ENCODE data around the gene RYR1. TPM values are rescaled to one million over a fixed set of nuclear protein-coding genes. Genes with fewer than 3 reads are reported as not detected.

The RYR1 gene
- total RNA-seq, 1 experiment from 2014 or later: 34.2 TPM

GRCh38 chr19:38399537-38399936 is 34.0 kb upstream of the RYR1 start:
- CTCF ChIA-PET: no interaction called here
- no peaks in the 10 kb centered on the region for H3K36me3 ChIP-seq (ENCODE audit: control insufficient read depth, insufficient read depth, low read length)
- peaks cover 3% of the 10 kb centered on the region; the same call in 1 of the 2 replicates for H3K4me1 ChIP-seq (ENCODE audit: control insufficient read depth, insufficient read depth, low read length)
- H3K27me3 ChIP-seq (ENCODE audit: control insufficient read depth, insufficient read depth, low read length): no peaks in the 10 kb centered on the region
- DNase-seq (ENCODE audit: low read depth, low spot score) (no peak), ATAC-seq (no peak)
- BruUV-seq (replicated peaks): no TSS peak
- H3K9me3 ChIP-seq (ENCODE audit: control insufficient read depth, insufficient read depth, low read depth, low read length): no peaks in the 10 kb centered on the region
- TF ChIP-seq CTCF (IDR thresholded peaks at IDR 0.05): no peak
- TF ChIP-seq TCF7L2 (IDR thresholded peaks at IDR 0.05; ENCODE audit: low read depth, low read length): no peak
- no peak for TF ChIP-seq REST (IDR thresholded peaks at IDR 0.05; ENCODE audit: insufficient read depth in 1 of 2, low read depth in 2 of 2, low read length in 1 of 2)
- TF ChIP-seq SIN3A (IDR thresholded peaks at IDR 0.05; ENCODE audit: borderline replicate concordance, insufficient read depth, low read depth, low read length): no peak
- TF ChIP-seq POLR2AphosphoS5 (IDR thresholded peaks at IDR 0.05; ENCODE audit: low read depth, low read length): no peak
- in situ Hi-C loops (cut with HindIII; ENCODE audit: low pct_unique_long_range_greater_than_20kb, low sequenced_read_pairs): no loop called here
- no peak overlapping the region for H3K27ac ChIP-seq (ENCODE audit: low read length)
- POLR2A ChIA-PET: interaction anchor here (0.6 to 1.3 kb wide), 3 partner anchors 12 to 25 kb away, joined by 3 read pairs; partner anchors contain the start of genes GGN and PSMD8
- H3K4me3 ChIP-seq (ENCODE audit: low read depth in 2 of 2, low read length in 2 of 2): no peak overlapping the region
- intact Hi-C loops (cut with micrococcal nuclease; ENCODE audit: unreplicated experiment): no loop called here

- no TSS peak for BruUV-seq (replicated peaks)
- Histone ChIP-seq H3K36me3 (ENCODE audit: control insufficient read depth, insufficient read depth, low read length) (no peaks in the 10 kb centered on the region), H3K27me3 (ENCODE audit: control insufficient read depth, insufficient read depth, low read length) (no peaks in the 10 kb centered on the region), H3K4me1 (ENCODE audit: control insufficient read depth, insufficient read depth, low read length) (peaks cover 3% of the 10 kb centered on the region; the same call in 1 of the 2 replicates), H3K9me3 (ENCODE audit: control insufficient read depth, insufficient read depth, low read depth, low read length) (no peaks in the 10 kb centered on the region), H3K27ac (ENCODE audit: low read length) (no peak overlapping the region), H3K4me3 (ENCODE audit: low read depth in 2 of 2, low read length in 2 of 2) (no peak overlapping the region)
- intact Hi-C loops (cut with micrococcal nuclease; ENCODE audit: unreplicated experiment): loop anchor here (10.0 kb wide), 1 partner anchor 234 kb away; no protein-coding TSS in a partner anchor
- DNase-seq (ENCODE audit: low read depth, low spot score): no peak
- no peak for ATAC-seq
- in situ Hi-C loops (cut with HindIII; ENCODE audit: low pct_unique_long_range_greater_than_20kb, low sequenced_read_pairs): no loop called here
- POLR2A ChIA-PET: interaction anchor here (0.9 to 1.3 kb wide), 2 partner anchors 13 to 26 kb away, joined by 3 read pairs; partner anchors contain the start of genes GGN and PSMD8
- TF ChIP-seq CTCF (IDR thresholded peaks at IDR 0.05): no peak
- TF ChIP-seq TCF7L2 (IDR thresholded peaks at IDR 0.05; ENCODE audit: low read depth, low read length): no peak
- no peak for TF ChIP-seq SIN3A (IDR thresholded peaks at IDR 0.05; ENCODE audit: borderline replicate concordance, insufficient read depth, low read depth, low read length)
- TF ChIP-seq REST (IDR thresholded peaks at IDR 0.05; ENCODE audit: insufficient read depth in 1 of 2, low read depth in 2 of 2, low read length in 1 of 2): no peak
- CTCF ChIA-PET: no interaction called here
Observed at GRCh38 chr19:38400361-38400760, 33.1 kb upstream of the RYR1 start.
